Measurements from ENCODE around the gene PRDX5.

GRCh38 chr11:64305075-64305690, 12.7 kb upstream of the PRDX5 start, which contains the start of gene ESRRA:
- TF ChIP-seq CTCF (IDR thresholded peaks at IDR 0.05; ENCODE audit: low read length): no peak
- TF ChIP-seq EZH2 (IDR thresholded peaks at IDR 0.05; ENCODE audit: borderline replicate concordance, low read length): no peak

Measured in OCI-LY1 (cell line).